ENCODE measurements around the gene NLRP1. TPM values are rescaled to one million over a fixed set of nuclear protein-coding genes. Genes with fewer than 3 reads are reported as not detected.

The NLRP1 gene
- total and polyA plus RNA-seq, 2 donors (not counting 3 experiments of a cell fraction or from before 2014, with no cell fraction given) = 43.8 to 53.9 TPM

DNA sequence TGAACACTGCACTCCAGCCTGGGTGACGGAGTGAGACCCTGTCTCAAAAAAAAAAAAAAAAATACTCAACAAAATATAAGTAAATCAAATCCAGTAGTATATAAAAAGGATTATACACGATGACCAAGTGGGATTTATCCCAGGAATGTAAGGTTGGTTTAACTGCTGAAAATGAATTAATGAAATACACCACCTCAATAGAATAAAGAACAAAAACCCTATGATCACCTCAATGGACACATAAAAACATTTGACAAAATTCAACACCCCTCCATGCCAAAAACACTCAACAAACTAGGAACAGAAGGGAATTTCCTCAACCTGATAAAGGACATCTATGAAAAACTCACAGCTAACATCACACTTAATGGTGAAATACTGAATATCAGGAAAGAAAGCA, 91.3 kb downstream of the NLRP1 start:
- Histone ChIP-seq H3K4me3 (replicated peaks in 1 of 3; ENCODE audit: insufficient read depth in 1 of 3, low read depth in 1 of 3, low read length in 3 of 3) (no peak overlapping the region), H3K4me1 (ENCODE audit: control insufficient read depth, extremely low read depth, insufficient read depth, low read length) (no peaks in the 10 kb centered on the region), H3K9ac (replicated peaks; ENCODE audit: extremely low read depth, insufficient read depth, low read length) (no peak overlapping the region), H4K20me1 (replicated peaks; ENCODE audit: control insufficient read depth, extremely low read depth, insufficient read depth, low read length) (no peaks in the 10 kb centered on the region), H3K27me3 (ENCODE audit: control insufficient read depth in 2 of 2, insufficient read depth in 2 of 2, low read length in 2 of 2) (no peaks in the 10 kb centered on the region), H3K27ac (ENCODE audit: insufficient read depth, low read depth, low read length) (no peak overlapping the region), H3K4me2 (ENCODE audit: insufficient read depth, low read length) (no peak overlapping the region), H3K9me3 (replicated peaks; ENCODE audit: control insufficient read depth, insufficient read depth, low read length) (no peaks in the 10 kb centered on the region), H3K79me2 (ENCODE audit: control insufficient read depth, insufficient read depth, low read length) (peaks cover 15% of the 10 kb centered on the region), H3K36me3 (ENCODE audit: control insufficient read depth in 2 of 2, extremely low read depth in 1 of 2, insufficient read depth in 2 of 2, low read length in 2 of 2) (peaks cover 3 to 10% of the 10 kb centered on the region in 2 experiments), H3K9me1 (replicated peaks; ENCODE audit: control insufficient read depth, extremely low read depth, insufficient read depth, low read length) (no peaks in the 10 kb centered on the region), H2AFZ (ENCODE audit: low read depth, low read length) (no peak overlapping the region)
- TF ChIP-seq, protein P1, sequence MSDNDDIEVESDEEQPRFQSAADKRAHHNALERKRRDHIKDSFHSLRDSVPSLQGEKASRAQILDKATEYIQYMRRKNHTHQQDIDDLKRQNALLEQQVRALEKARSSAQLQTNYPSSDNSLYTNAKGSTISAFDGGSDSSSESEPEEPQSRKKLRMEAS (IDR thresholded peaks at IDR 0.05; ENCODE audit: insufficient read depth, insufficient read length) = no peak
- TF ChIP-seq MYC (IDR thresholded peaks at IDR 0.05; ENCODE audit: low read depth, low read length) (no peak), GATA2 (IDR thresholded peaks at IDR 0.05; ENCODE audit: insufficient read depth, insufficient read length, low read depth, low read length) (no peak), EZH2 (IDR thresholded peaks at IDR 0.05; ENCODE audit: borderline replicate concordance, low read depth, low read length, severe bottlenecking) (no peak), JUN (IDR thresholded peaks at IDR 0.05; ENCODE audit: borderline replicate concordance, insufficient read depth, insufficient read length, low read depth) (no peak), FOS (IDR thresholded peaks at IDR 0.05; ENCODE audit: borderline replicate concordance, insufficient read depth, low read length) (no peak), POLR2A (IDR thresholded peaks at IDR 0.05; ENCODE audit: low read depth, low read length) (no peak), POLR2AphosphoS5 (IDR thresholded peaks at IDR 0.05; ENCODE audit: insufficient read depth, low read depth, low read length) (no peak)
- TF ChIP-seq, protein P2, sequence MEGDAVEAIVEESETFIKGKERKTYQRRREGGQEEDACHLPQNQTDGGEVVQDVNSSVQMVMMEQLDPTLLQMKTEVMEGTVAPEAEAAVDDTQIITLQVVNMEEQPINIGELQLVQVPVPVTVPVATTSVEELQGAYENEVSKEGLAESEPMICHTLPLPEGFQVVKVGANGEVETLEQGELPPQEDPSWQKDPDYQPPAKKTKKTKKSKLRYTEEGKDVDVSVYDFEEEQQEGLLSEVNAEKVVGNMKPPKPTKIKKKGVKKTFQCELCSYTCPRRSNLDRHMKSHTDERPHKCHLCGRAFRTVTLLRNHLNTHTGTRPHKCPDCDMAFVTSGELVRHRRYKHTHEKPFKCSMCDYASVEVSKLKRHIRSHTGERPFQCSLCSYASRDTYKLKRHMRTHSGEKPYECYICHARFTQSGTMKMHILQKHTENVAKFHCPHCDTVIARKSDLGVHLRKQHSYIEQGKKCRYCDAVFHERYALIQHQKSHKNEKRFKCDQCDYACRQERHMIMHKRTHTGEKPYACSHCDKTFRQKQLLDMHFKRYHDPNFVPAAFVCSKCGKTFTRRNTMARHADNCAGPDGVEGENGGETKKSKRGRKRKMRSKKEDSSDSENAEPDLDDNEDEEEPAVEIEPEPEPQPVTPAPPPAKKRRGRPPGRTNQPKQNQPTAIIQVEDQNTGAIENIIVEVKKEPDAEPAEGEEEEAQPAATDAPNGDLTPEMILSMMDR (IDR thresholded peaks at IDR 0.05; ENCODE audit: extremely low read depth in 1 of 2, insufficient read depth in 1 of 2, low read depth in 1 of 2, low read length in 2 of 2) = no peak
- POLR2A ChIA-PET = no interaction called here
- BruUV-seq (replicated peaks) = no TSS peak
- FAIRE-seq (no peak), DNase-seq (ENCODE audit: low read depth, low spot score) (no peak)
- CTCF ChIA-PET = interaction anchor here (1.0 kb wide), 1 partner anchor 12 kb away, joined by 4 read pairs; no protein-coding TSS in a partner anchor
- dilution Hi-C loops (cut with MboI; ENCODE audit: extremely low pct_ligation_motif_present, low sequenced_read_pairs) (no loop called here), intact Hi-C loops (cut with micrococcal nuclease) (no loop called here)

Measured in endothelial cell of umbilical vein (primary cell).